Suprapubic skin (tissue), 3 donors: ENCODE results near the gene BUB1B.

ENCODE experiments used
- CTCF ChIP-seq, 2 donors: fragments of 200-600 bp in 1 of 2; fragments of 450-650 bp in 1 of 2; sonication (generic) in 1 of 2; IDR thresholded peaks; one replicate each; pipeline ENCODE4 v1.5.1; 2016 to 2019; ENCODE audit warnings: antibody characterized with exemption in 2 of 2, mild to moderate bottlenecking in 1 of 2, moderate library complexity in 1 of 2
- POLR2A ChIP-seq, 2 donors: fragments of 450-650 bp; IDR thresholded peaks; one replicate each; pipeline ENCODE4 v1.6.1; 2017; ENCODE audit warnings: antibody characterized with exemption in 2 of 2, mild to moderate bottlenecking in 2 of 2, moderate library complexity in 2 of 2

- TF ChIP-seq CTCF (IDR thresholded peaks at IDR 0.05) (no peak), POLR2A (IDR thresholded peaks at IDR 0.05) (no peak)
Measured at GRCh38 chr15:40118473-40118872, 42.4 kb upstream of the BUB1B start.
